Measurements from ENCODE around the gene RWDD1.

Gene RWDD1

GRCh38 chr6:116615937-116616736, 44.8 kb downstream of the RWDD1 start, which contains the start of gene RSPH4A:
RSPH4A (plus strand) TSS chr6:116616479; CDS start chr6:116616624, 145 bp downstream.
- DNase-seq, result peak; percentile 72

DNA sequence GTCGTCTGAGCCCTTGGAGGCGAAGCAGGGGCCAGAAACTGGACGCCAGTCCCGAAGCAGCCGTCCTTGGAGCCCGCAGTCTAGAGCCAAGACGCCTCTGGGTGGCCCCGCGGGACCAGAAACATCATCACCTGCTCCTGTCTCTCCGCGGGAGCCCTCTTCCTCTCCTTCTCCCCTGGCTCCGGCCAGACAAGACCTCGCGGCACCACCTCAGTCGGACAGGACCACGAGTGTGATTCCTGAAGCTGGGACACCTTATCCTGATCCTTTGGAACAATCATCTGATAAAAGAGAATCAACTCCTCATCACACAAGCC, 45.4 kb downstream of the RWDD1 start:
- no peak for DNase-seq

DNA sequence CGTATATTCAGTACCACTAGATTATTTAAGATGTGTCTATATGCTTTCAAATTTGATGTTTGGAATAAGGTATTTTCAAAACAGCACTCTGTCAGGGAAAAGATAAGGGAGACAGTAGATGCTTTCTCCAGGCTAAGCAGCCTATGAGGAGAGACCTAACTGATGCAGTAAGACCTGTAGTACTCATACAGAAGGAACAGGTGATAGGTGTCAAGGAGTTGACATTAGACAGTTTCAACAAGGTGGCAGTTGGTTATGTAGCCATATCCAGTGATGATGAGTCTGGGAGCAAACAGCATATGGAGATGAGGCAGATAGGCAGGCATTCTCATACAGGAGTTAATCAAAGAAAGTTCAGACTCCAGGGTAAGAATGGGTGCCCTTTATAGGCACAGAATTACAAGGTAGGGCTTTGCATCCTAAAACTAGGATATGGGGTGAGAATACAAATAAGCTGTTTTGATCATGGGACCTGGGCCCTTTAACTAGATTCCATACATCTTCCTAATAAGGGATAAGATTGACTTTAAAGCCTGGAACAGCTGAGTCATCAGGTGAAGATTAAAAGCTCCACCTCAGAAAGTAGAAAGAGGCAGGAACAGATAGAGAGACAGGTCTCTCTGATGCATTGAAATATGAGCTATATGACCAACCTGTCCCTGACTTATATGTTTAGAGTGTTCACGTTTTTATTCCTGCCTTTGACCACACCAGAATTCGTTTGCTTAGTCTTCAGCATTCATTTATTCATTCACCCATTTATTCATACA, 52.9 kb downstream of the RWDD1 start:
- no peak for DNase-seq

- DNase-seq, result no peak
These were observed 54.6 kb downstream of the RWDD1 start for GRCh38 chr6:116625872-116626271.

GRCh38 chr6:116629563-116629981, 58.3 kb downstream of the RWDD1 start:
- DNase-seq, result no peak

DNA sequence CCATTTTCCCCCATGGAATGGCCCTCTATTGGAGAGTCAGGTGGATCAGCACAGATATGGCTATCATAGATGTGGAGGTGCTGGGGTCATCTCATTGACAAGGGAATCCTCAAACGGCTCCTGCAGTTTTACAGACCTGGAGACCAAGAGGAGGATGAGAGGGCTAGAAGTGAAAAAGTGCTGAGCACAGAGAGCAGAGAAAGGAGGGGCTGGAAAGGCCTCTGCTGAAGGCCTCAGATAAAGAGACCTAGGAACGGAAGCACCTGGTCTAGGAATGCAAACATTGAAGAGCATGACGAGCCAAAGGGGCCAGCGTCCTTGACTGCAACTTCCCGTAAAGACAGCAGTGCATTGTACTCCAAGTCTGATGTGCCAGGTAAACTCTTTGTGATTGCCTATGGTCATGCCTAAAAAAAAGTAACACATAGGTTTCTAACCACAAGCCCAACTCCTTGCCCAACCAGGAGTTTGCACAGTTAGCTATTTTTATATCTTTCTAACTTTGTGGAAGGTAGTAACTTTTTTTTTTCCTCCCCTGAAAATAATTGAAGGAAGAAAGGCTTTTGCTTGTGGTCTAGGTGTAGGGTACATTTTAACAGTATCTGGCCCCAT, 60.2 kb downstream of the RWDD1 start:
- no peak for DNase-seq

DNA sequence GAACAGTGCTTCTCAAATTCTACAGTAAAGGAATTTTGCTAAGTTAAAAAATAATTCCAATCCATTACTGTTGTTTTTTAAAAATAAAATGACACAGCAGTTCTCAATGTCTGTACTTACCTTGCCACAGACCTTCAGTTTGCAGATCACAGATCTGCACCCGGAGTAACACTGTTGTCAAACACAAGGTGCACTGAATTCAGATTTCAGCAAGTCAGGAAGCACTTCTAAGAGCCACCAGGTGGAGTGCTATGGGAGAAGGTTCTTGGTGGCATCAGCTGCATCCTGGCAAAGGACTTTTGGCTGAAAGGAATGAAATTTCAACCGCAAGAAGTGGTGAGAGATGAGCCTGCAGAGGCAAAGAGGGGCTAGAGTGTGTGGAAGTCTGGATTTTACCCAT, 62.4 kb downstream of the RWDD1 start:
- DNase-seq, result no peak

All from NCI-H1092 (cell line).